ACC112 (cell line): ENCODE data around the gene ADAM23.

Experiments used
- H2AFZ ChIP-seq: fragments of 200-600 bp; sonication (generic); one replicate; pipeline ENCODE4 v1.6.0; 2017; ENCODE audit warnings: antibody characterized with exemption, low read length; ENCODE audit not compliant: unreplicated experiment
- H3K27ac ChIP-seq: fragments of 200-600 bp; sonication (generic); 2 replicates; pipeline ENCODE4 v1.5.1; 2014; ENCODE audit warnings: low read depth, mild to moderate bottlenecking, antibody characterized with exemption, low read length, moderate library complexity
- H3K27me3 ChIP-seq: fragments of 200-600 bp; sonication (generic); 2 replicates; pipeline ENCODE4 v1.6.1; 2014; ENCODE audit warnings: mild to moderate bottlenecking, antibody characterized with exemption, low read length, moderate library complexity, mixed read lengths; ENCODE audit not compliant: insufficient read depth
- H3K36me3 ChIP-seq: fragments of 200-600 bp; sonication (generic); 2 replicates; pipeline ENCODE4 v1.6.1; 2016; ENCODE audit warnings: mild to moderate bottlenecking, antibody characterized with exemption, low read length, moderate library complexity, mixed read lengths; ENCODE audit not compliant: insufficient read depth
- H3K4me1 ChIP-seq: fragments of 200-600 bp; sonication (generic); one replicate; pipeline ENCODE4 v1.6.1; 2016; ENCODE audit warnings: low read length, mixed read lengths; ENCODE audit not compliant: insufficient read depth, unreplicated experiment, control insufficient read depth
- H3K4me3 ChIP-seq: fragments of 200-600 bp; sonication (generic); 2 replicates; pipeline ENCODE4 v1.5.1; 2014; ENCODE audit warnings: mild to moderate bottlenecking, low read depth, low read length
- H3K79me2 ChIP-seq: fragments of 200-600 bp; sonication (generic); one replicate; pipeline ENCODE4 v1.6.0; 2016; ENCODE audit warnings: low read length; ENCODE audit not compliant: control insufficient read depth, unreplicated experiment, insufficient read depth

The ADAM23 gene

GRCh38 chr2:206443735-206444527, 599 bp downstream of the ADAM23 start:
- no peaks in the 10 kb centered on the region for H3K4me1 ChIP-seq
- H3K27me3 ChIP-seq, result peaks cover 32% of the 10 kb centered on the region
- peak overlapping the region; percentile 93 for H2AFZ ChIP-seq
- H3K36me3 ChIP-seq, result no peaks in the 10 kb centered on the region
- no peaks in the 10 kb centered on the region for H3K79me2 ChIP-seq
- H3K27ac ChIP-seq, result no peak overlapping the region
- peak overlapping the region; percentile 75 for H3K4me3 ChIP-seq

GRCh38 chr2:206445948-206446347, 2.6 kb downstream of the ADAM23 start:
- H3K79me2 ChIP-seq, result no peaks in the 10 kb centered on the region
- H3K4me3 ChIP-seq, result no peak overlapping the region
- no peak overlapping the region for H3K27ac ChIP-seq
- H3K4me1 ChIP-seq, result no peaks in the 10 kb centered on the region
- no peak overlapping the region for H2AFZ ChIP-seq
- no peaks in the 10 kb centered on the region for H3K36me3 ChIP-seq
- H3K27me3 ChIP-seq, result peaks cover 19% of the 10 kb centered on the region

DNA sequence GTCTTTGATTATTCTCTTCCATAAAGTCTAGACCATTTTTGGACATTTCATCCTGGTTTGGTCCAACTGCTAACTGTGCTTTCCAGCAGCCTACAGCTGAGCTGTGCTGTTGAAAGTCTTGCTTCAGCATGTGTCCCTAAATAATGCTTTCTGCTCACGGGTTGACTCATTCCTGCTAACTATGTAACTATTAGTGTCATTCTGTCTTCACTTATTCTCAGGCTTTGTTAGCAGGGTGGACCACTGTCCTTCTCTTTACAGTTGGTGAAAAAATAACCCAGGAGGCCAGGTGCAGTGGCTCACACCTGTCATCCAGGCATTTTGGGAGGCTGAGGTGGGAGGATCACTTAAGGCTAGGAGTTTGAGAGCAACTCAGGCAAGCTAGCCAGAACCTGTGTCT, 8.9 kb downstream of the ADAM23 start:
- no peaks in the 10 kb centered on the region for H3K27me3 ChIP-seq
- H3K4me3 ChIP-seq, result no peak overlapping the region
- no peaks in the 10 kb centered on the region for H3K36me3 ChIP-seq
- H2AFZ ChIP-seq, result no peak overlapping the region
- H3K27ac ChIP-seq, result no peak overlapping the region
- H3K79me2 ChIP-seq, result no peaks in the 10 kb centered on the region
- no peaks in the 10 kb centered on the region for H3K4me1 ChIP-seq

GRCh38 chr2:206452750-206453149, 9.4 kb downstream of the ADAM23 start:
- H3K4me3 ChIP-seq, result no peak overlapping the region
- no peak overlapping the region for H2AFZ ChIP-seq
- H3K27ac ChIP-seq, result no peak overlapping the region
- H3K4me1 ChIP-seq, result no peaks in the 10 kb centered on the region
- H3K27me3 ChIP-seq, result no peaks in the 10 kb centered on the region
- H3K36me3 ChIP-seq, result no peaks in the 10 kb centered on the region
- H3K79me2 ChIP-seq, result no peaks in the 10 kb centered on the region

GRCh38 chr2:206456078-206456754, 12.9 kb downstream of the ADAM23 start:
- Histone ChIP-seq H3K27me3 (no peaks in the 10 kb centered on the region), H3K4me3 (no peak overlapping the region), H2AFZ (no peak overlapping the region), H3K36me3 (no peaks in the 10 kb centered on the region), H3K79me2 (no peaks in the 10 kb centered on the region), H3K27ac (no peak overlapping the region), H3K4me1 (no peaks in the 10 kb centered on the region)

DNA sequence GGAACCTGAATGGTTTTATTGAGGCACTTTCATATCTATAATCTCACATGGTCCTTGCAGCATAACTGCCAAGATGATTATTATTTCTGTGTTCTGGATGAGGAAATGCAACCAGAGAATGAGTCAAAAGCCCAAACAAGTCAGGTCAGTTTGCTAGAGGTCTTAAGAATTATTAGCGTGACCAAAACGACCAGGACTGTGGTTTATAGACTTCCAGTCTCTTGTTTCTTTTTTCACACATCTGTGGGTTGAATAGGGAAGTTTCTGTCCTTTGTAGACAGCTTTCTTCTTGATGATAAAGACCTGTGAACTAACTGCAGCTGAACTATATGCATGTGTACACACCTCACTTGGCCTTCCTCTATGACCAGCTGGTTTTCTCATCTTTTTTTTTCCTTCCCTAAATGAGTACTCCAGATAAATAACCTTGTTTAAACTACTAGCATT, 13.9 kb downstream of the ADAM23 start:
- no peaks in the 10 kb centered on the region for H3K36me3 ChIP-seq
- H3K27ac ChIP-seq, result no peak overlapping the region
- H3K27me3 ChIP-seq, result no peaks in the 10 kb centered on the region
- H3K79me2 ChIP-seq, result no peaks in the 10 kb centered on the region
- no peak overlapping the region for H2AFZ ChIP-seq
- no peaks in the 10 kb centered on the region for H3K4me1 ChIP-seq
- H3K4me3 ChIP-seq, result no peak overlapping the region

DNA sequence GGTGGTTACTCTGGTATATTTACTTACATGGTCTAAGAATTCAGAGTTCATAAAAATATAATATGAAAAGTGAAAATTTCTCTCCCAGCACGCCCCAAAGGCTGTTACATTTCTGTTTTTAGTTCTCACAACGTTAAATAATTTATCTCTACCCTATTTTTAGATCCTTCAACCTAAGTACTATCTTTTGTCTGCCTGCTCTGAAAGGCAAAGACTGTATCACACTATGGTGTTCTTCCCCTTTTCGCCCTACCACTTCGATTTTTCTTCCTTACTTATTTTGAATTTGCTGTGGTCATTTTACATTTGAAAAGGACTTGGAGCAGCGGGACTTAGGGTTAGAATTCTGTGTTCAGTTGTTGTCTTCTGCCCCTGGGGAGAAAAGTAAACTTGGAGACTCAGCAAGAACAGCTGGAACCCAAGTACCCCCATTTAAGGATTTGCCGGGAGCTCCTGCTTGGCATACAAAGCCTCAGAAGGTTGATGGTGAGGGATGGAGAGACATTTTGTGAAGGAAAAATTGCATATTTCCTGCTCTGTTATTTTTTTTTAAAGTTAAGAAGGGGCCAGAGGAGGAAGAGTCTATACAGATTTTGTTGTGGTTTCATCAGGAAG, 19.0 kb downstream of the ADAM23 start:
- no peaks in the 10 kb centered on the region for H3K27me3 ChIP-seq

GRCh38 chr2:206463685-206464084, 20.4 kb downstream of the ADAM23 start:
- Histone ChIP-seq H3K36me3 (no peaks in the 10 kb centered on the region), H2AFZ (no peak overlapping the region), H3K27ac (no peak overlapping the region), H3K27me3 (no peaks in the 10 kb centered on the region), H3K79me2 (no peaks in the 10 kb centered on the region), H3K4me3 (no peak overlapping the region), H3K4me1 (no peaks in the 10 kb centered on the region)

More for the DNA sequence above, 19.0 kb downstream of the ADAM23 start:
- no peaks in the 10 kb centered on the region for H3K4me1 ChIP-seq
- H3K36me3 ChIP-seq, result no peaks in the 10 kb centered on the region
- no peak overlapping the region for H3K4me3 ChIP-seq
- H2AFZ ChIP-seq, result no peak overlapping the region
- no peak overlapping the region for H3K27ac ChIP-seq
- no peaks in the 10 kb centered on the region for H3K79me2 ChIP-seq

GRCh38 chr2:206464597-206464996, 21.3 kb downstream of the ADAM23 start:
- Histone ChIP-seq H3K4me3 (no peak overlapping the region), H3K4me1 (no peaks in the 10 kb centered on the region), H3K79me2 (no peaks in the 10 kb centered on the region), H3K36me3 (no peaks in the 10 kb centered on the region), H3K27ac (no peak overlapping the region), H2AFZ (no peak overlapping the region), H3K27me3 (no peaks in the 10 kb centered on the region)

DNA sequence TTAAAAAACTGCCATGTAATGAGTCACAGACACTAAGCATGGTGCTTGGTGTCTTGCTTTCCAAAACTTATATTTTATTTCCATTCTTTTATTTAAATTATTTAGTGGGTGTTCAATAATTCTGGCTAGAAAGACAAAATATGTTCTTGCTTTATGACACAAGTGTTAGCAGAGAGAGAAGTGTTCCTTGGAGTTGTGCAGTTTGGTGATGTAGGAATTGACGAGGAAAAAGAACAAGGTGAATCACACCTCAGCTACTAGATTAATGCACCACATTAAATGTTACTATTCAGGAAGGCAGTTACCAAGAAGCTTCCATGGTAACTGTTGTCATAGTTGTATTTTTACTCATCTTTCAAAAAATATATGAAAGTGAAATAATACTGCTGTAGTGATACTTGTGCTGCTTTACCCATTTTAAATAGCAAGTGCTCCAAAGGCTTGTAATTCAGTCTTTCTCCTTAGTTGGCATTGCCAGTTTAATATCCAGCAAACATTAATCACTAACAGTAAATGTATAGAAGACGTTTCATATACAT, 28.3 kb downstream of the ADAM23 start:
- no peak overlapping the region for H3K4me3 ChIP-seq
- H3K27me3 ChIP-seq, result no peaks in the 10 kb centered on the region
- H2AFZ ChIP-seq, result no peak overlapping the region
- H3K27ac ChIP-seq, result no peak overlapping the region
- no peaks in the 10 kb centered on the region for H3K4me1 ChIP-seq
- no peaks in the 10 kb centered on the region for H3K36me3 ChIP-seq
- no peaks in the 10 kb centered on the region for H3K79me2 ChIP-seq
